ENCODE data around the gene CPNE1.
A peak's percentile ranks its signal among the peaks of the same experiment; 100 is the strongest.

CPNE1 gene

GRCh38 chr20:35618263-35619131 lies 46.2 kb downstream of the CPNE1 start:
- peak; percentile 62 for DNase-seq

GRCh38 chr20:35617397-35618262 lies 47.1 kb downstream of the CPNE1 start:
- peak; percentile 91 for DNase-seq

GRCh38 chr20:35616465-35617396 lies 48.0 kb downstream of the CPNE1 start:
- DNase-seq: peak; percentile 93

- DNase-seq: peak; percentile 100
Observed at GRCh38 chr20:35615667-35616464, 48.8 kb downstream of the CPNE1 start, which contains the start of gene SPAG4. TSS of gene SPAG4 (plus strand) at chr20:35615829. CDS start at chr20:35616004, 175 bp downstream.

- DNase-seq: no peak
Observed at GRCh38 chr20:35611482-35611881, 53.2 kb downstream of the CPNE1 start.

GRCh38 chr20:35610833-35611427 lies 53.8 kb downstream of the CPNE1 start:
- DNase-seq: no peak

GRCh38 chr20:35607003-35607735 lies 57.5 kb downstream of the CPNE1 start:
- no peak for DNase-seq

- DNase-seq: no peak
Observed at GRCh38 chr20:35606127-35606526, 58.6 kb downstream of the CPNE1 start.

- peak; percentile 17 for DNase-seq
Observed at GRCh38 chr20:35604449-35604747, 60.3 kb downstream of the CPNE1 start.

- no peak for DNase-seq
Observed at GRCh38 chr20:35603695-35604448, 60.8 kb downstream of the CPNE1 start.

GRCh38 chr20:35602851-35603495 lies 61.7 kb downstream of the CPNE1 start:
- no peak for DNase-seq

GRCh38 chr20:35601990-35602389 lies 62.7 kb downstream of the CPNE1 start:
- no peak for DNase-seq

- DNase-seq: peak; percentile 60
Observed at GRCh38 chr20:35600993-35601973, 63.4 kb downstream of the CPNE1 start.

- no peak for DNase-seq
Observed at GRCh38 chr20:35600176-35600992, 64.3 kb downstream of the CPNE1 start.

- no peak for DNase-seq
Observed at GRCh38 chr20:35599776-35600120, 65.0 kb downstream of the CPNE1 start.

- no peak for DNase-seq
Observed at GRCh38 chr20:35598899-35599775, 65.6 kb downstream of the CPNE1 start.

All from NCI-H345 (cell line).